GM23338 (cell line): Measurements from ENCODE around the gene TULP1. TPM values are rescaled to one million over a fixed set of nuclear protein-coding genes. Genes with fewer than 3 reads are reported as not detected.
A peak's percentile ranks its signal among the peaks of the same experiment; 100 is the strongest.

ENCODE experiments used
- ATAC-seq: fragments of 200-7000 bp; cut with Tn5 transposase; 3 replicates; pipeline ENCODE4 v1.9.1; 2020
- DNase-seq: peaks from one replicate; pipeline ENCODE4 v3.0.0-alpha.2; 2015; ENCODE audit warnings: low spot score
- H2AFZ ChIP-seq: fragments of 200-600 bp; sonication (generic); 2 replicates; pipeline ENCODE4 v1.8.0; 2016; ENCODE audit warnings: antibody characterized with exemption, mild to moderate bottlenecking, moderate library complexity
- H3F3A ChIP-seq: fragments of 200-600 bp; sonication (generic); replicated peaks from 2 replicates; pipeline ENCODE4 v1.8.0; 2017; ENCODE audit warnings: antibody characterized with exemption, mixed run types, low read depth
- H3K27ac ChIP-seq: fragments of 200-600 bp; sonication (generic); 2 replicates; pipeline ENCODE4 v1.6.1; 2016; ENCODE audit warnings: low read depth
- H3K27me3 ChIP-seq: fragments of 200-600 bp; sonication (generic); 2 replicates; pipeline ENCODE4 v1.8.0; 2016; ENCODE audit warnings: mild to moderate bottlenecking, mixed run types, moderate library complexity; ENCODE audit not compliant: insufficient read depth
- H3K36me3 ChIP-seq: fragments of 200-600 bp; sonication (generic); 2 replicates; pipeline ENCODE4 v1.8.0; 2016; ENCODE audit warnings: mild to moderate bottlenecking; ENCODE audit not compliant: insufficient read depth
- H3K4me1 ChIP-seq: fragments of 200-600 bp; sonication (generic); 2 replicates; pipeline ENCODE4 v1.8.0; 2016; ENCODE audit warnings: mild to moderate bottlenecking, moderate library complexity; ENCODE audit not compliant: insufficient read depth
- H3K4me2 ChIP-seq: fragments of 200-600 bp; sonication (generic); 2 replicates; pipeline ENCODE4 v1.7.1; 2017; ENCODE audit warnings: mixed run types
- H3K4me3 ChIP-seq: fragments of 200-600 bp; sonication (generic); 2 replicates; pipeline ENCODE4 v1.6.1; 2016; ENCODE audit warnings: mixed run types
- H3K79me2 ChIP-seq: fragments of 200-600 bp; sonication (generic); replicated peaks from 2 replicates; pipeline ENCODE4 v1.8.0; 2017; ENCODE audit warnings: mild to moderate bottlenecking; ENCODE audit not compliant: insufficient read depth
- H3K9me2 ChIP-seq: fragments of 200-600 bp; sonication (generic); 2 replicates; pipeline ENCODE4 v1.8.0; 2017; ENCODE audit not compliant: insufficient read depth
- H4K20me1 ChIP-seq: fragments of 200-600 bp; sonication (generic); replicated peaks from 2 replicates; pipeline ENCODE4 v1.8.0; 2017; ENCODE audit warnings: mild to moderate bottlenecking; ENCODE audit not compliant: insufficient read depth
- H3K27ac Mint-ChIP-seq: 2 replicates; pipeline ENCODE4 v1.8.0; 2020; ENCODE audit warnings: inconsistent platforms, mild to moderate bottlenecking, moderate library complexity, mixed read lengths
- H3K27me3 Mint-ChIP-seq: 3 replicates; pipeline ENCODE4 v1.8.0; 2022; ENCODE audit warnings: low read depth, mild to moderate bottlenecking, moderate library complexity, mixed read lengths, inconsistent platforms; ENCODE audit not compliant: insufficient read depth, poor library complexity
- H3K36me3 Mint-ChIP-seq: 3 replicates; pipeline ENCODE4 v1.8.0; 2021; ENCODE audit warnings: low read depth, mild to moderate bottlenecking, inconsistent platforms, moderate library complexity, mixed read lengths
- H3K4me1 Mint-ChIP-seq: 3 replicates; pipeline ENCODE4 v1.8.0; 2020; ENCODE audit warnings: mild to moderate bottlenecking, inconsistent platforms, mixed read lengths
- H3K4me3 Mint-ChIP-seq: 3 replicates; pipeline ENCODE4 v1.8.0; 2021; ENCODE audit warnings: moderate library complexity, mild to moderate bottlenecking, inconsistent platforms, mixed read lengths
- H3K9me3 Mint-ChIP-seq: 3 replicates; pipeline ENCODE4 v1.8.0; 2020; ENCODE audit warnings: moderate library complexity, mild to moderate bottlenecking, inconsistent platforms, mixed read lengths
- CREB1 ChIP-seq: fragments of 250-450 bp; sonication (Bioruptor Pico); IDR thresholded peaks from 2 replicates; pipeline ENCODE4 v1.5.0; 2020; ENCODE audit warnings: low read depth, mild to moderate bottlenecking, moderate library complexity
- CTCF ChIP-seq, 2 experiments: fragments of 200-600 bp in 1 of 2; sonication (generic) in 1 of 2; conservative IDR thresholded peaks; 2 replicates each; pipeline versions ENCODE4 v1.5.1 to v1.6.1; 2016 to 2017; ENCODE audit warnings: antibody characterized with exemption in 2 of 2, low read depth in 2 of 2, mild to moderate bottlenecking in 2 of 2, moderate library complexity in 1 of 2
- ETS1 ChIP-seq: IDR thresholded peaks from 2 replicates; pipeline ENCODE4 v1.6.1; 2016; ENCODE audit warnings: antibody characterized with exemption
- EZH2 ChIP-seq: fragments of 200-600 bp; sonication (generic); IDR thresholded peaks from one replicate; pipeline ENCODE4 v1.8.0; 2017; ENCODE audit warnings: antibody characterized with exemption, mild to moderate bottlenecking, low read depth; ENCODE audit not compliant: unreplicated experiment
- EZH2phosphoT487 ChIP-seq: fragments of 200-600 bp; sonication (generic); IDR thresholded peaks from one replicate; pipeline ENCODE4 v1.8.1; 2018; ENCODE audit warnings: antibody characterized with exemption; ENCODE audit not compliant: unreplicated experiment
- JUNB ChIP-seq: IDR thresholded peaks from one replicate; pipeline ENCODE4 v1.6.1; 2016; ENCODE audit warnings: antibody characterized with exemption; ENCODE audit not compliant: unreplicated experiment
- NANOG ChIP-seq: IDR thresholded peaks from 2 replicates; pipeline ENCODE4 v1.6.1; 2016; ENCODE audit warnings: antibody characterized with exemption, borderline replicate concordance
- POLR2AphosphoS5 ChIP-seq: IDR thresholded peaks from 2 replicates; pipeline ENCODE4 v1.6.1; 2016; ENCODE audit warnings: antibody characterized with exemption, low read depth
- REST ChIP-seq: IDR thresholded peaks from one replicate; pipeline ENCODE4 v1.6.1; 2018; ENCODE audit warnings: antibody characterized with exemption; ENCODE audit not compliant: unreplicated experiment
- STAT1 ChIP-seq: IDR thresholded peaks from one replicate; pipeline ENCODE4 v1.6.1; 2016; ENCODE audit warnings: antibody characterized with exemption; ENCODE audit not compliant: unreplicated experiment
- ZNF114 ChIP-seq: fragments of 250-450 bp; sonication (Bioruptor Pico); IDR thresholded peaks from 2 replicates; pipeline ENCODE4 v1.5.0; 2020; ENCODE audit warnings: mild to moderate bottlenecking, moderate library complexity
- ZNF331 ChIP-seq: fragments of 250-450 bp; sonication (Bioruptor Pico); IDR thresholded peaks from 2 replicates; pipeline ENCODE4 v1.5.0; 2020; ENCODE audit warnings: low read depth, mild to moderate bottlenecking, moderate library complexity
- ZNF462 ChIP-seq: fragments of 250-450 bp; sonication (Bioruptor Pico); IDR thresholded peaks from 2 replicates; pipeline ENCODE4 v1.5.0; 2020; ENCODE audit warnings: mild to moderate bottlenecking, moderate library complexity
- polyA plus RNA-seq: library from polyadenylated mRNA; unstranded; fragments of >200 nt; fragmentation: Nextera tagmentation; extraction: Ambion mirVana; gene quantifications from 2 replicates; pipeline ENCODE4 v1.2.1, GENCODE V29; 2016
- total RNA-seq: library from RNA; depleted of rRNA; stranded (reverse); fragments of >200 nt; shearing (Covaris generic); gene quantifications from 2 replicates; pipeline ENCODE4 v1.2.3, GENCODE V29; 2014

TULP1 gene
- total and polyA plus RNA-seq, 2 experiments from 2014 or later: 3.0 to 3.8 TPM

GRCh38 chr6:35488517-35488862, 24.2 kb downstream of the TULP1 start:
- Histone ChIP-seq H3K27me3 (no peaks in the 10 kb centered on the region), H3K9me2 (no peaks in the 10 kb centered on the region), H3F3A (peaks cover 27% of the 10 kb centered on the region), H3K4me3 (peak overlapping the region; percentile 23; the same call in 1 of the 2 replicates), H3K79me2 (peaks cover 55% of the 10 kb centered on the region), H3K4me1 (peaks cover 87% of the 10 kb centered on the region), H3K27ac (peak overlapping the region; percentile 100), H2AFZ (no peak overlapping the region), H3K4me2 (peak overlapping the region; percentile 98), H4K20me1 (no peaks in the 10 kb centered on the region), H3K36me3 (no peaks in the 10 kb centered on the region)
- Mint-ChIP-seq H3K4me3 (no peak overlapping the region), H3K27me3 (peaks cover 32% of the 10 kb centered on the region), H3K36me3 (peaks cover 8% of the 10 kb centered on the region; the same call in 2 of the 3 replicates), H3K9me3 (no peaks in the 10 kb centered on the region), H3K27ac (peak overlapping the region; percentile 63; the same call in 1 of the 2 replicates), H3K4me1 (peaks cover 72% of the 10 kb centered on the region)
- TF ChIP-seq REST (no peak), EZH2phosphoT487 (no peak), ZNF462 (CRISPR knock-in tag) (no peak), POLR2AphosphoS5 (no peak), NANOG (no peak), CREB1 (CRISPR knock-in tag) (no peak), ETS1 (no peak), CTCF (conservative IDR thresholded peaks at IDR 0.05; ENCODE audit: low read depth in 2 of 2) (no peak), STAT1 (no peak), ZNF331 (CRISPR knock-in tag) (no peak), ZNF114 (CRISPR knock-in tag) (no peak), JUNB (no peak), EZH2 (no peak)
- no peak for DNase-seq
- no peak for ATAC-seq
